Measurements from ENCODE around the gene C16orf82.

DNA sequence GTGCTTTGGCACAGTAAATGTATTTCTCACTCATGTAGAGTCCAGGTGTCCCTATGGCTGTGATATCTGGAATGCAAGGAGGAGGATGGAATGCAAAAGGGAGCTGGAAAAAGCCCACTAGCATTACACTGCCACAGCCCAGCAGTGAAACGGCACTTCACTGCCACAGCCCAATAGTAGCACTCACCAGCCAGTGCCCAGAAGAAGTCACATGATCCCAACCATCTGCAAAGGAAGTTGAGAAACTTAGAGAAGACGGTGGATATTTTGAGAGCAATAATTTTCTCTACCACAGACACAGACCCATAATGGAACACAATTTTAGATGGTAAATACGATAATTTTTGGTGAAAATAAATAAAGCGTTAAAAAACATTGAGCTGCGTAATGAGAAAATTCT, 51.8 kb downstream of the C16orf82 start:
- TF ChIP-seq, protein P1, sequence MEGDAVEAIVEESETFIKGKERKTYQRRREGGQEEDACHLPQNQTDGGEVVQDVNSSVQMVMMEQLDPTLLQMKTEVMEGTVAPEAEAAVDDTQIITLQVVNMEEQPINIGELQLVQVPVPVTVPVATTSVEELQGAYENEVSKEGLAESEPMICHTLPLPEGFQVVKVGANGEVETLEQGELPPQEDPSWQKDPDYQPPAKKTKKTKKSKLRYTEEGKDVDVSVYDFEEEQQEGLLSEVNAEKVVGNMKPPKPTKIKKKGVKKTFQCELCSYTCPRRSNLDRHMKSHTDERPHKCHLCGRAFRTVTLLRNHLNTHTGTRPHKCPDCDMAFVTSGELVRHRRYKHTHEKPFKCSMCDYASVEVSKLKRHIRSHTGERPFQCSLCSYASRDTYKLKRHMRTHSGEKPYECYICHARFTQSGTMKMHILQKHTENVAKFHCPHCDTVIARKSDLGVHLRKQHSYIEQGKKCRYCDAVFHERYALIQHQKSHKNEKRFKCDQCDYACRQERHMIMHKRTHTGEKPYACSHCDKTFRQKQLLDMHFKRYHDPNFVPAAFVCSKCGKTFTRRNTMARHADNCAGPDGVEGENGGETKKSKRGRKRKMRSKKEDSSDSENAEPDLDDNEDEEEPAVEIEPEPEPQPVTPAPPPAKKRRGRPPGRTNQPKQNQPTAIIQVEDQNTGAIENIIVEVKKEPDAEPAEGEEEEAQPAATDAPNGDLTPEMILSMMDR (conservative IDR thresholded peaks at IDR 0.05; ENCODE audit: low read depth, low read length), result no peak
- no peak for TF ChIP-seq EZH2phosphoT487 (IDR thresholded peaks at IDR 0.05; ENCODE audit: borderline replicate concordance, low read length)
- no peak for TF ChIP-seq EZH2 (IDR thresholded peaks at IDR 0.05; ENCODE audit: low read length, unreplicated experiment)

All from PC-3 (cell line).